Measurements from ENCODE around the gene ENAH.

DNA sequence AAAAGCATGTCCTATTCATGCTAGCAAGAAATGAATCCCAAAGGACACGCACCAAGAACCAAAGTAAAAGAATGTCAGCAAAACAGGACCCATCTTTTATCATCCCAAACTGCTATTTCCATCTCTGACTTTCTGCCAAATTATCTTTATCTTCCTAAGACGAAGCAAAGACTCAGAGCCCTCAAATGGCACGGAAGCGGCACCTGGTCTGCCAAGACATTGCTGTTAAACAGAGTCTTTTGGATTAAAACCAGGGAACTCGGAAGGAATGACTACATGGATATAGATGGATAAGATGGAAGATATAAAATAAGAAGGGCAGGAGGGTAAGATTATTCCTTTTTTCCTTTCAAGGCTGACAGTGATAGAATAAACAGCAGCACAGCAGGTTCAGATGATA is 164.2 kb downstream of the ENAH start:
- no peak for TF ChIP-seq CTCF (conservative IDR thresholded peaks at IDR 0.05 in 1 of 2, IDR thresholded peaks at IDR 0.05 in 1 of 2; ENCODE audit: extremely low read depth in 1 of 2, insufficient read depth in 1 of 2, low read depth in 1 of 2, low read length in 2 of 2)
- no peak for TF ChIP-seq EZH2 (IDR thresholded peaks at IDR 0.05; ENCODE audit: borderline replicate concordance, low read length)

Measured in mammary epithelial cell (primary cell).